ENCODE measurements around the gene OR5H6.
"Not testable (repeated sequence)": the region's sequence is repeated elsewhere in the genome, so short reads cannot be mapped to it uniquely, and the experiment has no call there.

Gene OR5H6

DNA sequence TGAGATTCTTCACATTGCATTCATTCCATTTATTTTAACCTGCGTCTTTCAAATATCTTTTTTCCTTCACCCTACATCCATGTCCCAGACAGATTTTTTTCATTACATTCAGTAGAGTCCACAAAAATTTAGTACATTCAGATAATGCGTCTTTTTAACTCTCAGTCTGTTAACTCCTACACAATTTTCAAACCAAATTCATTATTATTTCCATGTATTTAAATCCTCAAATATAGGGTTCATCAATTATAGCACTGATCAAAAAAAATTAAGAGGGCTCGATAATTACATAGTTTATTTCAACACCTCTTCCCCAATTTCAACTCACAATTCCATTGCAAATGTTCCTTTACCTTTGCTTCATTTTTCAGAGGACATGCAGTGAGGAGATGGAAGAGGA lies at the start of gene OR5H6:
Gene OR5H6 (plus strand): TSS at position 301 of the 400 bp plus-strand sequence. CDS start 89 bp downstream, at position 390.
- DNase-seq = no peak

DNA sequence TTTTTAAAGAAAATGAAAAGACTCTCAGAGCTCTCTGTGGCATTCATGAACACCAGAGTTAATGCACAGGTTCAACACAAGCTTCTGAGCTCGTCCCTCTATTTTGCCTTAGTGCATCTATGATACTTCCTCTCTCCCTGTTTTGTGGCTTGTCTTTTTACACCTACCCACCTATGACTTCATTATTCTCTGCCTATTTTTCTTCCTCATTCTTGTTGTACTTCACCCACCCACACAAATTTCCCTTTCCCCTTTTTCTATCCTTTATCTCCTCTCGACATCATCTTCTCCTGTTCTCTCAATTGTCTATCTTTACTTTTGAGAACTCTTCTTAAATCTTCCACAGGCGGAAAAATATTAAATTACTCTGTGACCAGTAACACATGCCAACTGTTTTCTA lies 49.0 kb upstream of the OR5H6 start:
- DNase-seq = no peak

DNA sequence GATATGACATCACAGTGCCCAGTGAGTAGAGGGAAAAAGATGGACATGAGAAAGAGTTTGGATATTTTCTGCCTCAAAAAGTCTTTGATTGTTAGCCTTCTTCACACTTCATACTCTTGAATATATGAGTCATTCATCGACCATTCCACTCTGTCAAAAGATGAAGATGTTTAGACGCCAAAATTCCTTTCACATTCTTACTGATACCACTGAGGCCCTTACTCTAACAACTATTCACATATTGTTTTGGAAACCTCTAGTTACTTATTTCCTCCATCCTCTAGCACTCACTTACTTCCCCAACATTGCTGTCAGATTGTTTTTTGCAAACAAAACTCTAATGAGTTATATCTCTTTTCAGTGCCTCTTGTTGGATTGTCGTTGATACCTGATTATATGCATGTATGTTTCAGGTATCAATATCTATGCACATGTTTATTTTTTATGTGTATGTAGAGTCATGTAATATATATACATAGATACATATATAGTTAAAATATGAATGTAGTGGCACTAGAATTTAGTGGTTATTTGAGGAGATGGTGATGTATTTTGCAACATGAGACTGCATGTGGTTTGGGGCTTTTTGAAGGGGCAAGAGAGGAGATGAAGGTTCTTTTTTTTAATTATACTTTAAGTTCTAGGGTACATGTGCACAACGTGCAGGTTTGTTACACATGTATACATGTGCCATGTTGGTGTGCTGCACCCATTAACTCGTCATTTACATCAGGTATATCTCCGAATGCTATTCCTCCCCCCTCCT lies 40.0 kb upstream of the OR5H6 start:
- DNase-seq = no peak

DNA sequence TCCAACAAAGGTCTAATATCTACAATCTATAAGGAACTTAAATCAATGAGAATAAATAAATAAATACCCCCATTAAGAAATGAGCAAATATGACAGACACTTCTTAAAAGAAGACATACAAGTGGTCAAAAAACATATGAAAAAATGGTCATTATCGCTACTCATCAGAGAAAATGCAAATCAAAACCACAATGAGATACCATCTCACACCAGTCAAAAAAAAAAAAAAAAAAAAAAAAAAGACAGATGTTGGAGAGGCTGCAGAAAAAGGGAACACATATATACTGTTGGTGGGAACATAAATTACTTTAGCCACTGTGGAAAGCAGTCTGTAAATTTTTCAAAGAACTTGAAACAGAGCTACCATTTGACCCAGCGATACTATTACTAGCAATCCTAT lies 31.6 kb upstream of the OR5H6 start:
- no peak for DNase-seq

DNA sequence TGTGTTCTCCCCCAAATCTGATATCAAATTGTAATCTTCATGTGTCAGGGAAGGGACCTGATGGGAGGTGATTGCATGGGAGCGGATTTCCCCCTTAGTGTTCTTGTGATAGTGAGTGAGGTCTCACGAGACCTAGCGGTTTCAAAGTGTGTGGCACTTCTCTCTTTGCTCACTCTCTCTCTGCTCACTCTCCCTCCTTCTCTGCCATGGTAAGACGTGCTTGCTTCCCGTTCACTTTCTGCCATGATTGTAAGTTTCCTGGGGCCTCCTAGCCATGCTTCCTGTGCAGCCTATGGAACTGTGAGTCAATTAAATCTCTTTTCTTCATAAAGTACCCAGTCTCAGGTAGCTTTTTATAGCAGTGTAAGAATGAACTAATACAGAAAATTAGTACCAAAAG lies 30.6 kb upstream of the OR5H6 start:
- no peak for DNase-seq

DNA sequence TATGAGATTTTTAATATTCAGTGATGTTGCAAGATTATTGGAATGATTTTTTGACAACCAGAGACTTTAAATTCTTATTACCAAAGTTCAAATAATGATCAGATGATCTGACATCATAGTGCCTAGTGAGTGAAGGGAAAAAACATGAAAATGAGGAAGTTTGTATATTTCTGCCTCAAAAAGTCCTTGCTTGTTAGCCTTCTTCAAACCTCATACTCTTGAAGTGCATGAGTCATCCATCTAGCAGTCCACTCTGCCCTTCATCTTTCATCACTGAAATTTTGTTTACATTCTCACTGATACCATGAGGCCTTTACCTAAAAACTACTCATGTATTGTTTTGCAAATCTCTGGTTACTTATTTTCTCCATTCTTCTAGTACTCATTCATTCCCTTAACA lies 23.9 kb upstream of the OR5H6 start:
- DNase-seq = no peak

DNA sequence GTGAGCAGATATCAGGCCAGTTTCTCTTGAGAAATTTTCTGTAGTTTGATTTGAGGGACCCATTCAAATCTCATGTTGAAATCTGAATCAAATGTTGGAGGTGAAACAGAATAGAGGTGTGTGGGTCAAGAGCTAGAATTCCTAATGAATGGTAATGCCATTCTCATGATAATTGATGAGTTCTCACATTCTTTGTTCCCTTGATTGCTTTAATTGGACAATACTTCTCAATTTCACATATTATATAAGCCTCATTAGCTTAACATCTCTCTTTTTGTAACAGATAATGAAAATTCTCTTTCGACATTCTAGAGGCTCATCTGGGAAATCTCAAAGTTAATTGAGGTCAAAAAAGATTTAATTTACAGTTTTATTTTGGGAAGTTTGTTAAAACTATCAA lies 21.9 kb upstream of the OR5H6 start:
- DNase-seq = no peak

DNA sequence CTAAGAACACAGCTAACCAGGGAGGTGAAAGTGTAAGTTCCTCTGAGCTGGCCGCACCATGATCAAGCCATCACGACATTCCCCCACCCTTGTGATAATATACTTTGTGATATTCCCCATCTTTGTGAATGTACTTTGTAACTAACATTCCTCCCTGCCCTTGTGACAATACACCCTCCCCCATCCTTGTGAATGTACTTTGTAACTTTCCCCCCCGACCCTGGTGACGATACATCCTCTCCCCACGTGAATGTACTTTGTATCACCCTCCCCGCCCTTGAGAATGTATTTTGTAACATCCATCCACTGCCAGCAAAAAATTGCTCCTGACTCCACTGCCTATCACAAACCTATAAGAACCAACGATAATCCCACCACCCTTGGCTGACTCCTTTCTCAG lies 20.2 kb upstream of the OR5H6 start:
- no peak for DNase-seq

DNA sequence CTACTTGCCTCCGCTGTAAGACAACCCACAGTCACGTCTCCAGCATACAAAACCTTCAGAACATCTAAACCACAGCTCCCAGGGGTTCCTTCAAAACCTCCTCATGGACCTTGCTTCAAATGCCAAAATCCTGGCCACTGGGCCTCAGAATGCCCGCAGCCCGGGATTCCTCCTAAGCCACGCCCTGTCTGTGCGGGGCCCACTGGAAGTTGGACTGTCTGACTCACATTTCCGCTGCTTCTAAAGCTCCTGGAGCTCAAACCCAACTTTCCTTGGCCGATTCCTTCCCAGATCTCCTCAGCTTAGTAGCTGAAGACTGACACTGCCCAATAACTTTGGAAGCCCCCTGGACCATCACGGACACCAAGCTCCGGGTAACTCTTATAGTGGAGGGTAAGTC lies 17.9 kb upstream of the OR5H6 start:
- DNase-seq = no peak

DNA sequence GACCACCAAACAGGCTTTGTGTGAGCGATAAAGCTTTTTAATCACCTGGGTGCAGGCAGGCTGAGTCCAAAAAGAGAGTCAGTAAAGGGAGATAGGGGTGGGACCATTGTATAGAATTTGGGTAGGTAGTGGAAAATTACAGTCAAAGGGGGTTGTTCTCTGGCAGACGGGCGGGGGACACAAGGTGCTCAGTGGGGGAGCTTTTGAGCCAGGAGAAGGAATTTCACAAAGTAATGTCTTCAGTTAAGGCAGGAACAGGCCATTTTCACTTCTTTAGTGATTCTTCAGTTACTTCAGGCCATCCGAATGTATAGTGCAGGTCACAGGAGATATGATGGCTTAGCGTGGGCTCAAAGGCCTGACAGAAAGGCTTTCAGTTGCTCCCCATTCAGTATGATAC lies 8.0 kb upstream of the OR5H6 start:
- not testable (repeated sequence) for DNase-seq

DNA sequence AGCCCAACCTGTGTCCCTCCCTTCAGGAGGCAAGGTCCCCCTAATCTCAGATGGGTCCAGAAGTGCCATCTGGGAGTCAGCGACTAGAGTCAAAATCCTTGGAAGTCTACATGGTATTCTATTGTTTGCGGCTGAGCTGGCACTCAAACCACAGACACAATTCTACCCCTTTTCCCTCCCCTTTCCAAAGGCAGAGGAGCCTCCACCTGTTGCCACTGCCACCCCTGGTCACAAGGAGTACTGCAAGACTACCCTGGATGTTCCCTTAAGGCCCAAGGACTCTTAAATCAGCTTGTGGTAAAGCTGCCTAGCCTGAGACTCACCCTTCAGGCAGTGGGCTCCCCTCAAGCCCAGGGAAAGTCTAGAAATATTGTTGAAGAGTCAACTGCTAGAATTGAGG lies 4.3 kb upstream of the OR5H6 start:
- DNase-seq = no peak

DNA sequence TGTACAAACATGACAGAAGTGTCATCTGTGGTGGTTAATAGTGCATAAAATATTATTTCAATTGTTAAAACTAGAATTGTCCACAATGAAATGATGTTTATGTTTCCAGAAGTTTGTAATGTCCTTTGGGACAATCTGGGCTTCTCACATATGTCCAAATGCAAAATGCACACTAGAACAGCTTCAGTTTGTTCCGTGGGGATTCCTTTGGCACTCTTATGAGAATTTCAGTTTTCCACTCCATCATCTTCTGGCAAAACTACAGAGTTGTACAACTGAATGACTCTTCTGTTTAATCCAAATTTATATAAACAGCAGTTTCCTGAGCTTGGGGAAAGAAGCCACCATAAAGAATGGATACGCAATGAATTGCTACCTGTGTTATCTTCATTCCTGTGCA lies 2.0 kb upstream of the OR5H6 start:
- DNase-seq = no peak

DNA sequence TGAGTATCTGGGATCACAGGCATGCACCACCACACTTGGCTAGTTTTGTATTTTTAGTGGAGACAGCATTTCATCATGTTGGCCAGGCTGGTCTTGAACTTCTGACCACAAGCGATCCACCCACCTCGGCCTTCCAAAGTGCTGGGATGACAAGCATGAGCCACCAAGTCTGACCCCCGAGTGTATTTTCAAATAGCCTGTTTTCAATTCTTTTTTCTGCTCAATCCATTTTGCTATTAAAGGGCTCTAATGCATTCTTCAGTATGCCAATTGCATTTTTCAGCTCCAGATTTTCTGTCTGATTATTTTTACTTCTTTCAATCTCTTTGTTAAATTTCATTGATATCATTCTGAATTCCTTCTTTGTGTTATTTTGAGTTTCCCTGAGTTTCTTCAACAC lies 5.8 kb downstream of the OR5H6 start:
- DNase-seq = no peak

DNA sequence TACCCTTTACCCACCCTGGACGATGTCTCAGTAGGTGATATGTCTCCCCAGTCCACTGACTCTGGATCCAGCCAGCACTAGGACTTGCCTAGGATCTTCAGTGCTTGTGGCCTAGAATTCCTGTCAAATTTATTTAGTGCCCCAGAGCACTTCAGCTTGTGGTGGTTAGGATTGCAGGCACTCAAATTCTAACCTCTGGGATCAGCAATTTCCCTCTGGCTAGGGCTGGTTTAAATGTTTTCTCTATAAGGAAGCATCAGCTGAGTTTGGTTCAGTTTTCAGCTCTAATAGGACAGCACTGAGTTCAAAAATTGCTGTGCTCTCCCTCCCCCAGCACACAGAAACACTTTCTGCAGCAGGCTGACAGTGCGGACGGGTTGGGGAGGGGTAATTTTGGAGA lies 8.1 kb downstream of the OR5H6 start:
- DNase-seq = no peak

DNA sequence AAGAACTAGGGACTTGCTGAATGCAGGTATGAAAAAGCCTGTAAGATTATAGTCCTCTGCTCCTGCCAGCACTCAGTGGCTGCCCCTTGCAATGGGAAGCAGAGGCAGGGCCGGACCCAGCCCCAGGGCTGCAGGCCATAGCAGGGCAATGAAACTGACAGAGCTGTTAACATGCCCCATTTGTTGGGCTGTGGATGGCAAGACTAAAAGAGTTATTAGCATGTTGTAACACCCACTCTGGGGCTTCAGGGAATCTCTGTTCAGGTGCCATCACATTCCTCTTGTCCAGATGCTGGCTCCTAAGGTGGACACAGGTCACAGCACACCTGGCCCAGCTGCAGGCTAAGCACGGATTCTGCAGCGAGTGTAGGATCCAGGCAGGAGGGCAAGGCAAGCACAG lies 10.9 kb downstream of the OR5H6 start:
- DNase-seq = no peak

DNA sequence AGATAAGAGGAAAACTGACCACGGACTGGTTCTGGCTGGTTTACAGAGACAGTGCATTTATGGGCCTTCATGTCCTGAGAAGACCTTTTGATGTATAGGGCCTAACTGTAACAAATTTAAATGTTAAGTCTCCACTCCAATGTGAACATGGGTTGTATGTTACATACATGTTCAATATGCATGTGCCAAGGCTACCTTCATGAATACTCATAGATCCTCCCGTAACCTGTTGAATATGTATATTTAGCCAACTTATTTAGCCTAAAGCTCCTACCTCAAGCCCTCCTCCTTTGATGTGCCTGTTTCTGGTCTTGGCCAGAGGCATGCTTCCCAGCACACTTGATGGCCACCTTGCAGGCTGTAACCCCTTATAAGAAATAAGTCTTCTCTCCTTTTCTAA lies 18.2 kb downstream of the OR5H6 start, which contains the start of gene OR5H2:
Gene OR5H2 (plus strand): TSS at position 301 of the 400 bp plus-strand sequence. CDS start 398 bp downstream, outside the sequence.
- DNase-seq = no peak

DNA sequence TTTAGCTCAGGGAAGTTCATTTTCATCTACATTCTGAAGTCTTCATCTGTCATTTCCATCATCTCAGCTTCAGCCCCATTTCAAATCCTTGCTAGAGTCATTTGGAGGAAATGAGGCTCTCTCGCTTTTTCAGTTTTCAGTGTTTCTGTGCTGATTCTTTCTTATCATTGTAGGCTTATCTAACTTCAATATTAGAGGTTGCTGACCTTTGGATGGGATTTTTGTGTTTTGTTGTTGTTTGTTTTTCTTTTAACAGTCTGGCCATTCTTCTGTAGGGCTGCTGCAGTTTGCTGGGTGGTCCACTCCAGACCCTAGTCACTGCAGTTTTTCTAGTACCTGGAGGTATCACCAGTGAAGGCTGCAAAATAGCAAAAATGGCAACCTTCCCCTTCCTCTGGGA lies 26.9 kb downstream of the OR5H6 start:
- no peak for DNase-seq

DNA sequence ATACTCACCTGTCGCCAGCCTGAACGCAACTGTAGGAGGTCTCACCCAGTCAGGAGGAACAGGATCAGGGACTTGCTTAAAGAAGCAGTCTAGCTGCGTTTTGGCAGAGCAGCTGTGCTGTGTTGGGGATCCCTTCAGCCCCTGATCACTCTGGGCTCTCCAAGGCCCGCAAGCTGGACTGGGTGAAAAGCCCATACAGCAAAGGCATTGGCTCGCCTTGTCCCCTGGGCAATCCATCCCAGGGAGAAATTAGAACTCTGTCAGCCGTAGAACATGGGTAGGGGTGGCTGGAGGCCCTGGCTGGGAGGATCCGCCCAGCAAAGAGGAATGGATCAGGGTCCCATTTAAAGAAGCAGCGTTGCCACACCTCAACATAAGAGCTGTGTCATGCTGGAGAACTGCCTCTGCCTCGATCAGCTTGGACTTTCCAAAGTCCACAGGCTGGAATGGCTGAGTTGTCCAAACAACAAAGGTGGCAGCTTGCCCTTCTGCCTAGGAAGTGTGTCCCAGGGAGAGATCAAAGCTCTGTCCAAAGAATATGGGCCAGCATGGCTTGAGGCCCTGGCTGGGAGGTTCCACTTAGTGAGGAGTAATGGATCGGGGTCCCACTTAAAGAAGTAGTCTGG lies 27.4 kb downstream of the OR5H6 start:
- DNase-seq = no peak

Data from NCI-H446 treated with DMSO at 0.1 percent for 48 hours (cell line).